ENCODE data around the gene RAB4B. TPM values are rescaled to one million over a fixed set of nuclear protein-coding genes. Genes with fewer than 3 reads are reported as not detected.

RAB4B gene
- total RNA-seq, 1 donor from 2014 or later, result 7.9 TPM

- H3K27me3 ChIP-seq (ENCODE audit: control insufficient read depth, insufficient read depth, low read length), result no peaks in the 10 kb centered on the region
- TF ChIP-seq CTCF (IDR thresholded peaks at IDR 0.05; ENCODE audit: insufficient read depth, low read length, severe bottlenecking), result no peak
- no peak for FAIRE-seq
- no peak for DNase-seq (ENCODE audit: low read depth)
- H3K36me3 ChIP-seq (ENCODE audit: control insufficient read depth, insufficient read depth, low read length), result peaks cover 48% of the 10 kb centered on the region
- no peak overlapping the region for H3K4me3 ChIP-seq (ENCODE audit: low read depth, low read length)
Observed at GRCh38 chr19:40737102-40737644, 40.9 kb upstream of the RAB4B start.

GRCh38 chr19:40739030-40739839 lies 38.8 kb upstream of the RAB4B start:
- no peak overlapping the region for H3K4me3 ChIP-seq (ENCODE audit: low read depth, low read length)
- no peaks in the 10 kb centered on the region for H3K27me3 ChIP-seq (ENCODE audit: control insufficient read depth, insufficient read depth, low read length)
- H3K36me3 ChIP-seq (ENCODE audit: control insufficient read depth, insufficient read depth, low read length), result peaks cover 38% of the 10 kb centered on the region
- DNase-seq (ENCODE audit: low read depth) (no peak), FAIRE-seq (no peak)
- TF ChIP-seq CTCF (IDR thresholded peaks at IDR 0.05; ENCODE audit: insufficient read depth, low read length, severe bottlenecking), result no peak

DNA sequence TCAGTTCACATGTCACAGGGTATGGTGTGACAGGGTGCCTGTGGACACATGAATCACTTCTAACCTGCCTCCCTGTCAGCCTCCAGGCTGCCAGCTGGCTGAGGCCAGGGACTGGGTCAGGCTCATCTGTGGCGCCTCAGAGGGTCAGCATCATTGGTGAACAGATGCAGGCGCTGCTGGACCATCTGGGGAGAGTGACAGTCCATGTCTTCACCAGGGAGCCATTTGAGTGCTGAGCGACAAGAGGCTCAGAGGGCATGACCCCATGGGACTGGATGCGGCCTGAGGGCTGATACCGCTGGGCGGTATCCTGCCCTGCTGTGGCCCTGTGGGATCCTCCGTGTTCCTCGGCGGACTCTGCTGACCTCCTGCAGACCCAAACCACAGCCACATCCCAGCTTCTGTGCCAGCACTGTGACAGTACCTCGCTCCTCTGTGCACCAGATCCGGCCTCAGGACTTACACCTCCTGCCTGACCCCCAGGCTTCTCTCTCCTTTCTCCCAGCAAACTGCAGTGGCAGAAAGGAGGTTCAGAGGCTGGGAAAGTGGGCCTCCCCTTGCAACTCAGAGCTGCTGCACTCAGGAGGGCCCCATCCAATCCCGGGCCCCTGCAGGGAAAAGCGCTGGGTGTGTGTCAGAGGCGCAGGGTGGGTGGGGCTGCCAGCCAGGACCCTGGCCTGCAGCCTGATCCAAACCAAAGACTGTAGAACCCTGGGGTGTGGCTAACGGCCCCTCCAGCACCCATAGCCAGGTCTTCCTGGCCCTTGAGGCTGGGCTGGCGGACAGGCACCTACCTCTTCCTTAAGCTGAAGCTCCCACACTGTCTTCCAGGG lies 38.0 kb upstream of the RAB4B start:
- Histone ChIP-seq H3K4me3 (ENCODE audit: low read depth, low read length) (no peak overlapping the region), H3K27me3 (ENCODE audit: control insufficient read depth, insufficient read depth, low read length) (no peaks in the 10 kb centered on the region), H3K36me3 (ENCODE audit: control insufficient read depth, insufficient read depth, low read length) (peaks cover 33% of the 10 kb centered on the region)
- DNase-seq (ENCODE audit: low read depth) (no peak), FAIRE-seq (no peak)
- no peak for TF ChIP-seq CTCF (IDR thresholded peaks at IDR 0.05; ENCODE audit: insufficient read depth, low read length, severe bottlenecking)

- H3K4me3 ChIP-seq (ENCODE audit: low read depth, low read length), result no peak overlapping the region
- no peak for FAIRE-seq
- DNase-seq (ENCODE audit: low read depth), result no peak
- H3K36me3 ChIP-seq (ENCODE audit: control insufficient read depth, insufficient read depth, low read length), result peaks cover 28% of the 10 kb centered on the region
- no peak for TF ChIP-seq CTCF (IDR thresholded peaks at IDR 0.05; ENCODE audit: insufficient read depth, low read length, severe bottlenecking)
- H3K27me3 ChIP-seq (ENCODE audit: control insufficient read depth, insufficient read depth, low read length), result no peaks in the 10 kb centered on the region
Observed at GRCh38 chr19:40740747-40741146, 37.3 kb upstream of the RAB4B start.

DNA sequence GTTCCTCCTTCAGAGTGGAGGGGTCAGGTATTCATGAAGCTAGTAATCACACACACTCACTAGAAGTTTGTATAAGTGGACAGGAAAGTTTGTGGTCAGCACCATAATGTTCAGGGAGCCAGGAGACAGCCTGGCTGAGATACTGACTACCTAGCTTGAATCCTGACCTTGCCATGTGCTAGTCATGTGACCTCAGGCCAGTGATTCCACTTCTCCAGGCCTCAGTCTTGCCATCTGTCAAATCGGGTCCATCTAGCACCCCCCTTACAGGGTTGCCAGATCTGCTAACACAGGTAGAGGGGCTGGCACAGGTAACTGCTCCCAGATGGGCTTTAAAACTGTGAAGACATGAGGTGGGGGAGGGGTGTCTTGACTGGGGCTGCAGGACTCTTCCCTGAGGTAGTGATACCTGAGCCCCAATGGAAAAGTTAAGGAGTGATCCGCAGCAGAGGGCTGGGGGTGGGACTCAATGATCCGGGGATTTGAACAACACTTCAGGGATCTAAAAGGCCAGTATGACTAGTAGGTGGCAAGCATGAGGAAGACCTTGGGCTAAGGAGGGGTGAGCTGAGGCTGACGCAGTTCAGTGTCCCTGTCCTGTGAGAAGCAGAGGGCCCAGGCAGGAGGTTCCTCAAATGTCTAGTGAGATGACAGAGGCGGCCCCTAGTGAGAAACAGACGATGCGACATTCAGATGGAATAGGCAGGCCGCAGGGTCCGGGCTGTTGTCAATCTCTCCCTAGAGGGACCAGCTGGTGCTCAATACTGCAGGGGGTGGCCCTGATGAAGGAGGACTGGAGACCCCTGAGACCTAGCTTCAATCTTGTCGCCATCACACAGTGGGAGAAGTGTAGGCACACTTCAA lies 36.3 kb upstream of the RAB4B start:
- Histone ChIP-seq H3K27me3 (ENCODE audit: control insufficient read depth, insufficient read depth, low read length) (no peaks in the 10 kb centered on the region), H3K4me3 (ENCODE audit: low read depth, low read length) (no peak overlapping the region), H3K36me3 (ENCODE audit: control insufficient read depth, insufficient read depth, low read length) (peaks cover 24% of the 10 kb centered on the region)
- no peak for TF ChIP-seq CTCF (IDR thresholded peaks at IDR 0.05; ENCODE audit: insufficient read depth, low read length, severe bottlenecking)
- FAIRE-seq, result peak; percentile 18
- DNase-seq (ENCODE audit: low read depth), result peak; percentile 38

Measured in bronchial epithelial cell (primary cell).